Mesendoderm (in vitro differentiated cells): ENCODE measurements around the gene TNFAIP1.

ENCODE experiments used
- DNase-seq: peaks from one replicate; pipeline ENCODE4 v3.0.0; 2013
- H2AK5ac ChIP-seq: 2 replicates; pipeline ENCODE4 v1.6.1; 2013; ENCODE audit warnings: low read length, inconsistent platforms
- H2BK120ac ChIP-seq: 2 replicates; pipeline ENCODE4 v1.6.1; 2013; ENCODE audit warnings: low read depth, mild to moderate bottlenecking, low read length, moderate library complexity, mixed read lengths
- H2BK15ac ChIP-seq: replicated peaks from 2 replicates; pipeline ENCODE4 v1.6.1; 2013; ENCODE audit warnings: low read depth, mild to moderate bottlenecking, moderate library complexity
- H2BK5ac ChIP-seq: 2 replicates; pipeline ENCODE4 v1.6.1; 2013; ENCODE audit warnings: low read length, inconsistent platforms
- H3K18ac ChIP-seq: 2 replicates; pipeline ENCODE4 v1.6.1; 2013; ENCODE audit warnings: mild to moderate bottlenecking, low read length, mixed read lengths
- H3K23ac ChIP-seq: one replicate; pipeline ENCODE4 v1.6.1; 2013; ENCODE audit warnings: low read length
- H3K27ac ChIP-seq: 2 replicates; pipeline ENCODE4 v1.5.1; 2013; ENCODE audit warnings: low read depth, mild to moderate bottlenecking, inconsistent platforms, low read length, moderate library complexity
- H3K27me3 ChIP-seq: 2 replicates; pipeline ENCODE4 v1.6.1; 2013; ENCODE audit warnings: low read length, control low read depth, mild to moderate bottlenecking, inconsistent platforms; ENCODE audit not compliant: insufficient read depth, poor library complexity
- H3K36me3 ChIP-seq: 2 replicates; pipeline ENCODE4 v1.6.1; 2013; ENCODE audit warnings: low read length, inconsistent platforms; ENCODE audit not compliant: control insufficient read depth, insufficient read depth
- H3K4ac ChIP-seq: one replicate; pipeline ENCODE4 v1.6.1; 2013; ENCODE audit warnings: low read depth, mild to moderate bottlenecking, low read length, moderate library complexity
- H3K4me1 ChIP-seq: 2 replicates; pipeline ENCODE4 v1.6.1; 2013; ENCODE audit warnings: low read depth, low read length, inconsistent platforms; ENCODE audit not compliant: control insufficient read depth
- H3K4me2 ChIP-seq: 2 replicates; pipeline ENCODE4 v1.6.1; 2013; ENCODE audit warnings: low read length
- H3K4me3 ChIP-seq: 2 replicates; pipeline ENCODE4 v1.5.1; 2013; ENCODE audit warnings: mild to moderate bottlenecking, low read length
- H3K56ac ChIP-seq: one replicate; pipeline ENCODE4 v1.6.1; 2013; ENCODE audit warnings: low read length
- H3K79me1 ChIP-seq: 2 replicates; pipeline ENCODE4 v1.6.1; 2013; ENCODE audit warnings: low read length, inconsistent platforms
- H3K79me2 ChIP-seq: 2 replicates; pipeline ENCODE4 v1.6.1; 2013; ENCODE audit warnings: mild to moderate bottlenecking, low read length; ENCODE audit not compliant: control insufficient read depth, insufficient read depth
- H3K9ac ChIP-seq: 2 replicates; pipeline ENCODE4 v1.6.1; 2013; ENCODE audit warnings: low read length, inconsistent platforms
- H4K5ac ChIP-seq: one replicate; pipeline ENCODE4 v1.6.1; 2013; ENCODE audit warnings: low read length
- H4K8ac ChIP-seq: one replicate; pipeline ENCODE4 v1.6.1; 2013; ENCODE audit warnings: low read depth, mild to moderate bottlenecking, control low read depth, low read length, moderate library complexity
- WGBS: extraction: QIAGEN DNeasy Blood & Tissue Kit; methylation state at CpG from one replicate; pipeline ENCODE4 v1.1.7; 2013; ENCODE audit warnings: low lambda C conversion rate, missing lambda C conversion rate; ENCODE audit not compliant: insufficient coverage; ENCODE audit errors: extremely low coverage; 5-methylcytosine and 5-hydroxymethylcytosine counted together

Gene TNFAIP1

DNA sequence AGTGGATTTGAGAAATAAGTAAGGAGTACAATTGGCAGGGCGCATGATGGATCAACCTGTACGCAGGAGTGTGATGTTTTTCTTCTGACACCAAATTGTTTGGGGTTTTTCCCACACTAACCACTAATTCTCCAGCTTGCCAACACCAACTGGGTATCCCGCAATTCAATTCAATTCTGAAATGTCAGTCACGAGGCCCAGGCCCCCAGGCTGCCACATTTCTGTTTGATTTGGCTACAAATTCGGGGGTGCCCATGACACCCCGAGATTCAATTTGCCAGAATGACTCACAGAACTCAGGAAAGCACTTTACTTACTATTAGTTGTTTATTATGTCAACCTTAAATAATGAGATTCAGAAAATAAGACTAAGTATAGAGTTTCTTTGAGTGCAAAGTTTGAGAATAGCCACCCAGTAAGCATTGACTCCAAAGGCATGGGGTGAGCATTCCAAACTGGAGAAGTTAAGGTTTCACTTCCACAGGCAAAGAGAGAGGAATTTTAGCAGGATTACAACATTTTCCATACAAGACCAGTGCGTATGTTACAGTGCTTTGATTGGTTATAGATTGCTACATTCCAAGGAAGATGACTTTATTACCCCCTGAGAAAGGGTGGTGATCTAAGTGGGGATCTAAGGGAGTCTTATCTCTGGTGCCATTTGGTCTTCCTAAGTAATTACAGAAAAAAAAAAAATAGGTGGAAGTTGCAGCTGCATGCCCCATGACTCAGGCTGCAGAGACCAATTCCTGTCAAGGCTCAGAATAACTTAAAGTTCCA, 59.0 kb downstream of the TNFAIP1 start:
- Histone ChIP-seq H4K5ac (no peak overlapping the region), H3K4me3 (no peak overlapping the region), H2BK5ac (no peak overlapping the region), H3K79me1 (no peaks in the 10 kb centered on the region), H3K23ac (no peak overlapping the region), H3K27ac (no peak overlapping the region), H3K56ac (no peak overlapping the region), H3K36me3 (no peaks in the 10 kb centered on the region), H3K4me1 (peaks cover 22% of the 10 kb centered on the region), H3K79me2 (no peaks in the 10 kb centered on the region), H3K18ac (no peak overlapping the region), H2BK120ac (no peak overlapping the region), H3K9ac (no peak overlapping the region), H2AK5ac (no peak overlapping the region), H3K27me3 (no peaks in the 10 kb centered on the region), H3K4me2 (no peak overlapping the region), H4K8ac (no peak overlapping the region), H3K4ac (no peak overlapping the region), H2BK15ac (no peak overlapping the region)
- no CpG with 5 or more reads among the region's 7 CpGs for WGBS
- DNase-seq = peak; percentile 92

GRCh38 chr17:28395426-28395825, 59.9 kb downstream of the TNFAIP1 start:
- Histone ChIP-seq H3K79me2 (no peaks in the 10 kb centered on the region), H3K27me3 (no peaks in the 10 kb centered on the region), H3K27ac (no peak overlapping the region), H3K23ac (no peak overlapping the region), H3K9ac (no peak overlapping the region), H3K4me3 (no peak overlapping the region), H4K8ac (no peak overlapping the region), H2BK5ac (no peak overlapping the region), H3K4me1 (peaks cover 22% of the 10 kb centered on the region), H4K5ac (no peak overlapping the region), H2BK15ac (no peak overlapping the region), H2BK120ac (no peak overlapping the region), H3K4me2 (no peak overlapping the region), H2AK5ac (no peak overlapping the region), H3K56ac (peak overlapping the region; percentile 44), H3K4ac (peak overlapping the region; percentile 45), H3K79me1 (no peaks in the 10 kb centered on the region), H3K18ac (no peak overlapping the region), H3K36me3 (no peaks in the 10 kb centered on the region)
- WGBS = no CpG with 5 or more reads among the region's 2 CpGs
- peak; percentile 77 for DNase-seq

GRCh38 chr17:28395968-28396367, 60.4 kb downstream of the TNFAIP1 start:
- Histone ChIP-seq H3K79me1 (no peaks in the 10 kb centered on the region), H3K36me3 (no peaks in the 10 kb centered on the region), H4K8ac (no peak overlapping the region), H3K18ac (no peak overlapping the region), H3K4me1 (peaks cover 22% of the 10 kb centered on the region), H3K4me3 (no peak overlapping the region), H4K5ac (no peak overlapping the region), H2BK15ac (no peak overlapping the region), H3K27ac (peak overlapping the region; percentile 5), H3K4ac (no peak overlapping the region), H2BK5ac (peak overlapping the region; percentile 41), H2AK5ac (no peak overlapping the region), H3K9ac (no peak overlapping the region), H3K79me2 (no peaks in the 10 kb centered on the region), H2BK120ac (no peak overlapping the region), H3K23ac (no peak overlapping the region), H3K27me3 (no peaks in the 10 kb centered on the region), H3K56ac (peak overlapping the region; percentile 18), H3K4me2 (no peak overlapping the region)
- no peak for DNase-seq
- WGBS = no CpG with 5 or more reads among the region's 6 CpGs
